Fibroblast of peridontal ligament (primary cell): ENCODE measurements around the gene ACACA.

Experiments
- DNase-seq: peaks from one replicate; pipeline ENCODE4 v3.0.0-alpha.2; 2010; ENCODE audit errors: extremely low read depth

The ACACA gene

DNA sequence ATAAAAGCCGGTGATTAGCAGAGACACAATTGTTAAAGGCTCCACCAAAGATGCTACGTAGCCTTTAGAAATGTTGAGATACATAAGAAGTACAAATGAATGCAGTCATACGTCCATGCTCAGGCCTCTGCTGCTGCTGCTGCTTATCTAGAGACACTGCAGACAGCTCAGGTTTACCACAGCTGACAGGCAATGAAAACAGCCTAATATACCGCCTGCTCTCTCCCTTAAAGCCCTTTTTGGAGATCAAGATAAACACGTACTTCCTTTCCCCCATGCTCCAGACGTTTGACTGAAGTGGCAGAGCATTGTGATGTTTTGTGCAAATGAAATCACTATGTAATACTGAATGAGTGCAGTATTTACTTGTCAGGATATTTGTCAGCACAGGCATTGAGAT is 272.6 kb downstream of the ACACA start:
- no peak for DNase-seq

DNA sequence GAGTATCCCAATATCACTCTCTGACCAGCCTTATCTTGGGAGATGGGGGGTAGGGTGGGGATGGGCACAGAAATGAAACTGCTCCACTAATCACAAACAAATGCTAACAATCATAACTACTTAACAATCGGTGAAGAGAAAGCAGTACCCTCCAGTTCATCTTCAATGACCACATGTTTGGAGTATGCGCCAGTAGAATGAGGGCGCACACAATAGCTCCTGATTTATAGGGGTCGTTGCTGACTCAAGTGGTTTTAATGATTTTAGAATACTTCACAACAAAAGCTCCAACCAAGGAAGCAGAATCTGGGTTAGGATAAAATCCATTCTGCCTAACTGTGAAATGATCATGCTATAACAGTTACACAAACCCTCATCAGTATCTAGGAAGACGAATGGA is 273.5 kb downstream of the ACACA start:
- DNase-seq: no peak

DNA sequence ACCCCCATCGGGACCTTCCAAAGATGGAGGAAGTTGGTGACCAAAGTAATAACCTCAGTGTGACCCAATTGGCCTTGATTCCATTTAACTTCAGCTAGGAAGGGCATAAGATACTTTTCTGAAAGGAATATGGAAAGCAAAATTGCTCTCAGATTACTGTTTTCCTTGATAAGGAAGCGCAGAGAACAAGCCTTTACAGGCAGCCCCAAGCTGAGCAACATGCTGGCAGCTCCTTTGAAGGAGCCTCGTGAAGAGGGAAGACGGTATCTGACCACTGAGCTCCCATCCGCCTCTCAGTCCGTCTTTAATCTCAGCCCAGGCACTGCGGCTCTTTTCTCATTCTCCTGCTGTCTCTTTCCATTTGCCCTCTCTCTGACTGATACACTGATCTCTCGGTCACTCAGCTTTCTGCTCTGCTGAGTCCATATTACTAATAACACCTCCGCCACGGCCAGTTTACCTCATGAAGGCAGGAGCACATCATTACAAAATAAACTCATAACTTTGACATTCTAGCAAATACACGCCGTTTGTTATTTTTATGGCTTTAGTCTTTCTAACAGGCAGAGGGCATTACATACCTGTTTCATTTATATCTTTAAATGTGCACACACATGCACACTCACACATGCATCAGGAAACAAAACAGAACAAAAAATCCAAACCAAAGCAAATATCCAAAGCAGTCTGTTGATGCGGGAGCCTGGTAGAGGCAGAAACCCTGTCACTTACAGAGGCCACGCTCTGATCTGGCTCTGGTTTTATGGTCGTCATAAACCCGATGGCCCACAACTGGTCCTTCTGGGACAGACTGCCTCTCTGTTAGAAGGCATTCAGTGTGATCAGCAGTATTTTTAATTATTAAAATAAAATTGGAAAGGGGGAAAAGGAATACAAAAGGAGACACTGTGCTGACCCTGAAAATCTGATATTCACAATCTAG is 274.7 kb downstream of the ACACA start:
- DNase-seq: no peak

DNA sequence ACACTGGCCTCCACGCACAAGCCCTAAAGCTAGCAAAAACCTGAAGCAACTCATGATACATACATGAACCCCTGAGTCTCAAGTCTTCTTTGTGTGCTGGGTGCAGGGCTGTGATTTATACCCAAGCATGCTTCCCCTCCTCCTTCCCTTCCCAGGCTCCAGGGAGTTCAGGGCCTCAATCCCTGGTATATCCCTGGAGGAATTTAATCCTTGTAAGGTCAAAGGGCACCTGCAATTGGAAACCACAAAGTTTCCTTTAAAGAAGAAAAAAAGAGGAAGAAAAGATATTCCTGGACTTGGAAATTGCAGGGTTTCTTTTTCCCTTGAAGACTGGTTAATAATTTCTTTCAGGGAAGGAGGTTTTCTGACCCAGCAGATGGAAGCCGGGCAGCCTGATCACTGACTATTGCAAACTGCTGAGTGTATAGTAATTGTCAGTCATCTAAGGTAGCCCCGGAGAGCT is 275.6 kb downstream of the ACACA start:
- peak; percentile 14 for DNase-seq

DNA sequence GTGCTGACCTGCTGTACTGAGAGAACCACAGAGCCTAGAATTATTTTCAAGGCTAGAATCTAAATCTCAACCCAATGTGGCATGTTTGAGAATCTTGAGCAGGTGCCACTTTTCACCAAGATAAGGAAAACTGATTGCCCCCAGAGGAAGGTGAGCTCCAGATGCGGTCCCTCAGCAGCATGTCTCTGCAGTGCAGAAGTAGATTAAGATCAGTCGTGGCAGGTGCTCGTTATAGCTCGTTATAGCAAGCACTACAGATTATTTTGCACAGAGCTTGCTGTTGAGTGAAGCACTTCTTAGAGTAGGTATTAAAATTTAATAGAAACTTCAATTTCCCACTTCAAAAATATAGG is 281.8 kb downstream of the ACACA start:
- DNase-seq: no peak

DNA sequence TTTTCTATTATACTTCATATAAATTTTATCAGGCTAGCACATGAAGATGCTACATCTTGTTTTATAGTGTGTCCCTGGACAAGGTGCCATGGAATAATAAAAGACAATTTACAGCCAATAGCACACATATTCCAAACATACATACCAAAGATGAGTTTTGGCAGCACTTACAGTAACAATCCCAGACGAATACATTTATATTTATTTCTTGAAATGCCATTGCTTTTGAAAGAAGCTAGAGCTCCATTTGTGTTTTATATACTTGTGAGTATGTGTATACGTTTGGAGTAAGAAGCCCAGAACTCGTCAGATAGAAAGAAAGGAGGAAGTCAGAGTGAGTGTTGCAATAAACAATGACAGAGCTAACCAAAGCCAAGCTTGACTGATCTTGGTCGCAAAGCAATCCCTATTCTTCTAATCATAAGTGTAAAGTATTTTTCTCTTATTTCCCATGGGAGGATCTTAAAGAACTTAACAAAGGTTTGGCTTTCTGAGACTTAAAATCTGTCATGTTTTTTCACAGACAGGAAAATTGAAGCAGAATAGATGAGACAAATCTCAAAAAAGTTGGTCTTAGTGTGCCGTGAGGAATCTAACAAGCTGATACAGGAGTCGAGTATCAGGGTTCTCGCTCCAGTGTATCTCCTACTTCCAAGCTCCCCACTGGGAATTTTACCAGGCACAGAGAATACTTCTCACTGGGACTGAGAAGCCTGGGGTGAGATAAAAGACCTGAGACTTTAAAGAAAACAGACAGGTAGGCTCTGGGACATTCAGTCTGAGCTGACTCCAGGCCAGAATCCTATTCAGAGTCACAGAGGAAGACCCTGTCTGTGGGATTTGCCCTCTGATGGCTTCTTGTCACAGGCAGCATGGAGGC is 282.5 kb downstream of the ACACA start:
- DNase-seq: peak; percentile 20

DNA sequence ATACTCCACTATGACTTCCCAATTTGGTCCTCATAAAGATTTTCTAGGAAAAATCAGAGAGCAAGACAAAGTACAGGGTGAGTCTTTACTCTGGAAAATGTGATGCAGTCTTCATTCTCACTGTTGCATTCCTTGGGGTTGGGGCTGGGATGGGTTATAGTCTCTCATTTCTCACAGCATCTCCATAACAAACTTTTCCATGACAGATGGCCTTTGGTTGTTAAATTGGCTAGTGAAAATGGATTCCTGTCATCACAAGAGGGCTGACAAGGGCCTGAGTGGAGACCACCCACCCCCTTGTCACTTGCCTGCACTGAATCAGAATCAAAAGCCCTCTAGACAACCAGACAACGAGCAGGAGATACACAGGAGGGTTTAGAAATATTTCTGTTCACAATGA is 283.2 kb downstream of the ACACA start:
- DNase-seq: no peak

DNA sequence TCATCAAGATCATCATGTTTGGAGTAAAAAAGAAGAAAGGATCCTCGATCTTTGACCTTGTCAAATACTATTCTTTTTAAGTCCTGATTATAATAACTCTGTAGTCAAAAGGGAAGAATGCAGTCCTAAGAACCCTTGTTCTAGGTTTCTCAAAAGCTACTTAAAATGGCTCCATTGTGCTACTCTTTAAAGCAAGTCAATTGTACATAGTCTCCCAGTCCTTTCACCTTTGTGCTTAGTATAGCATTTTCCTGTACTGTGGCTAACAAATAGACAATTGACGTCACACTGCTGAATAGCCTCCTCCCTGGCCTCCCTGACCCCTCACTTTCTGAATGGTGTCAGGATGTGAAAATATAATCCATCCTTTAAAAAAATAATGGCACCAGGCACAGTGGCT is 285.0 kb downstream of the ACACA start:
- no peak for DNase-seq

DNA sequence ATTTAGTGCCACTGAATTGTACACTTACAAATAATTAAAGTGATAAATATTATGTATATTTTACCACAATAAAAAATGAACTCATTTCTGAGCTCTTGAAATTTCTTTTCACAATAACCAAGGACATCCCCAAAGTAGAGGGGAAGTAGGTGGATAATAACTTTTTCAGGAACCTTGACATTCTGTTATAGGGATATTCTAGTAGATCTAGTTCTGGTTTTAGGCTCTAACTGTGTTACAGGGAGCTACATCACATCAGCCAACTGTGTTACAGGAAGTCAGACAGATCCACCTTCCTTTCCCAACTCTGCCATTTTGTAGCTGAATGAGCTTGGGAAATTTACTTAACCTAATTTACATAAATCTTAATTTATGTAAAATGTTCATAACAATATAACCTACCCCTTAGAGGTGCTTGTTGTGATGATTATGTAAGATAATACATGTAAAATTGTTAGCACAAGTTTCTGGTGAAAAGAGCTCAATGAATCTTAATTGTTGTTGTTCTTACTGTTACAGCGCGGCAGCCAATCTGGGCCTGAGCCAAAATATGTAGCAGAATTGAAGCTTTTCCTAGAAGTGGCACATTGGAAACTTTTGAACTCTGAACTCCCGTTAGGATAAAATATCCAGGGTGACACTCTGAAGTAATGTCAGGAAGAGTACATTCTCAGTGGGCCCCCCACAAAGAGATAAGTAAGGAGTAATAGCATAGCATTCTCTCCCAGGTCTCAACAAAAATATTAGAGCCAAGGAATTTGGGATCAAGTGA is 288.1 kb downstream of the ACACA start:
- DNase-seq: no peak

DNA sequence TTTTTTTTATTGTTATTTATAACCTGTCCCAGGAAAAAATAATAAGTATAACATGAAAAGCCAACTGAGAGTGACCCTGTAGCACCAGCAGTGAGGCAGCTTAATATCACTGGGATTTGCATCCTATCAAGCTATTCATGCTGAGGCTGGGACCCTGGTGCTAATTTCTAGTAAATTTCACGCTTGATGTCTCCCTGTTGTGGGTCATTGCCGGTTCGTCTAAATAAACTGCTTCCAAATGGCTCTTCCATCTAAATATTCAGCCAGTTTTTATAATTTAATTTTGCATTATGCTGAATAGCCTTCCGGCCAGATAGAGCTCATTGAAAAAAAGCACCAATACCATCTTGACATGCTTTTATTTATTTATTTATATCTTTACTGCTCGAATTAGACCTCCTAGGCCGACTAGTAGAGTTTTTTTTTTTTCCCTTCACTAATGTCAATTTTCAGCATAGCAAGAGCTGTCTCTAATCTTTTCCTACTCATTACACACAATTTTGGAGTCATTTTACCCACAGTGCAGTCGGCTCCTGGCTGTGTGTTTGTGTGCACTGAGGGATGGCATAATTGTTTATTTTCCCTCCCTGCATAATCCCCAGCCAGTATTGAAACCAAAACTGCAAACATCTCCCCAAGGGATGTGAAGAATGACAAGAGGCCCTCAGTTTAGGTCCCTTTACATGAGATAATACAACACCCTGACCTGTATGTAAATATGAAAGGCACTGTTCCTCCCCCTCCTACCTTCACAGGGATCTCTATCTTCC is 289.1 kb downstream of the ACACA start:
- DNase-seq: peak; percentile 21

DNA sequence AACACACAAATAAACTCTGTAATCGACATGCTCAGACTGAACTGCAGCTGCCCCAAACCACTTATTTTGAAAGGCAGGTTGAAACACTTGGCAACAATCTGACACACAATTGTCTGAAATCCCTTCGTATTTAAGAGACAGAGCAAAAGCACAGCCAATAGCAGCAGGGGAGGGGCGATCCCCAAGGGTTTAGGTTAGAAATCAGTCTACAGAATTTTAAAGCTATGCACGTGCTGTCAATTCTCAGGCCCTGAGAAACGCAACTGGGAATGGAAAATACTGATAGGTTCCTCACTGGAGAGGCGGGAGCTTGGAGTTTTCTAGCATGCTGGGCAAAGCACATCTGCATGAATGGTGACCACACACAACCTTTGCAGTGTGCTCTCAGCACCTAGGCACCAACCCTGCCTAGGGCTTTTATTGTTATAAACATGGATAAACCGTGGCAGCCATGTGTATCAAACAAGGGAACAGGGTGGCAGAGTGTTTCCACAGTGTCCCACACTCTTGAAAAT is 289.9 kb downstream of the ACACA start:
- DNase-seq: no peak

DNA sequence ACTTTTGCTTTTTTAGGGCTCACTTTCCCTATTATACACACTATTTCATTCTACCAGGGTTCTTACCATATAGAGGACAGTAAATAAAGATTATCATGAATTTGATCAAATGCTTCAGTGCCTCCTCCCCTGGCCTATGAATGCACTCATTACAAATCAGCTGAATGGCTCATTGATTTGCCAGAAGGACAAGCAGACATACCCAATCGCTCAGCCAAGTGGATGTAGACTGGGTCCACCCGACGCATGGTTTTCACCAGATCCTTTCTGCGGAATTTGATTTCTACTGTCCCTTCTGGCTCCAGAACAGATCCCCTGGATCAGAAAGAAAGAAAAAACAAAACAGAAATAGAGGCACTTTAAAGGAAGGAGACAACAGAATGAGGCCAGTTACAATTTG is 295.3 kb downstream of the ACACA start:
- no peak for DNase-seq

DNA sequence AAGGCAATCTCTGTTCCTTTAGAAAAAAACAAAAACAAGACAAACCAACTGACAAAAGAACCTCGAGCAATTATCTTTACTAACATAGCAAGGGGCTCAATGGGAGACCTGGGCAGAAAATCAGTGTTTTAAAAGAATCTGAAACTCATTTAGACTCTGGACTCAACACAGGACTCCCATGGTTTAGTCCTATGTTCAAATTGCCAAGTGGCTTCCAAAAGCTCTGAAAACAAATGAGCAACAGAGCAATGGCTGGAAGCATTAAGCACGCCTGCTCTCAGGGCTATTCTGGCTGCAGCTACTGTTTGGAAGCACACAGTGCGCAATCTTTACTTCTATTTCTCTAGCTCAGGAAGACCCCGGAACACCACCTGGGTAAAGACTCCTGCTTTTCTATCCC is 295.9 kb downstream of the ACACA start:
- DNase-seq: no peak

DNA sequence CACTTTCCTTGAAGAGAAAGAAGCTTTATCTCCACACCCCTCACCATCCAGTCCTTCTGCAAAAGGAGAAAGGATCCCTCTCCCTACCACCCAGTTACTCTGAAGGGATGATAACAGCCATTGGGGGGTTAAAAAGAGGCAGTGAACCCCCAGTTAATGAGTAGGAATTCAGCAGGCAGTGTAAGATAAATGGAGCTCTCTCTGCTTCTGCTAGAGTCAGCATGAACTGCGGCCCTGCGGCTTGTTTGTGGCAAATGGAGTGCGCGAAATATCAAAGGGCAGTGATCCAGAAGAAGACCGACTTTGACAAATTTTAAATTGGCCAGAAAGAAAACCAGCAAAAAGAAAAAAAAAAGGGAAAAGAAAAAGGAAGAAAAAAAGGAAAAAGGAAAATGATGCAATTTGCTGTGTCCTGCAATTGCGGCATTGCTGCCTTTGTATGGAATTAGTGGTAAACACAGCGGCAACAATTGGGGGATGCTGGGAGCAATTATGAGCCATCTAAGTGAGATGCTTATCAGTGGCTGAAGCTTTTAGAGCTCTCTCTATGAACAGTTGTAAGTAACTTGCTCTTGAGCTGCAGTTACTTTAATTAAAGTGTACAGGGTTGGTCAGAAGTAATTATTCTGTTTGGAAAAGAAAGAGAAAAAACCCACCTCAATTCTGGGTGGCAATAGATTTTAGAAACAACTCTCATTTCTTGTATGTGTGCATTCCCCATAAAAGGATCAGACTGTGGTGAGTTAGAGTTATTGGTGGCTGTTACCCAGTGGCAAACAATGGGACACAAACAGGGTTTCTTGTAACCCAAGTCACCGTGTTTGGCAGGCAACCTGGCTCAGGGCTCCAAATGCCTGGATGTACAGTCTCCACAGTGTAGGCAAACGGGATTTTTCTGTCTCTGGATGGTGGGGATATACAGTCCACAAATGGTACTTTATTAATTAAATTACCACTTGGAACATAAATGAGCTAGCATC is 296.6 kb downstream of the ACACA start:
- no peak for DNase-seq

DNA sequence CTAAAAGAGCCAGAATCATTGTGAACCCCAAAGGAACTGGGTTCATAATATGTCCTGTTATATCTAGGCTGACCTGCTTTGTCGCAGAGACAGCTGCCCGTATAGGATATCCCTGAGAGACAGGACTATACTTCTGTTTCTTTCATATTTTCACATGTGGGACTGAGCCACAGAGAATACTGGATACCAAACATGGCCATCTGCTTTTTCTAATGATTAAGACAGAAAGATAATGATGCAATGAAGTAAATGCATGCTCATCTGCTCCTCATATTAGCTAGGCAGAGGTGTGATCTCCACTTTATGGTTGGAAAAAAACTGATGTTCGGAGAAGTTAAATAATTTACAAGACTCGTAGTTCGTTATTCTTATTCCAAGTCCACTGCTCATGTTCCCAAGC is 297.5 kb downstream of the ACACA start:
- no peak for DNase-seq

DNA sequence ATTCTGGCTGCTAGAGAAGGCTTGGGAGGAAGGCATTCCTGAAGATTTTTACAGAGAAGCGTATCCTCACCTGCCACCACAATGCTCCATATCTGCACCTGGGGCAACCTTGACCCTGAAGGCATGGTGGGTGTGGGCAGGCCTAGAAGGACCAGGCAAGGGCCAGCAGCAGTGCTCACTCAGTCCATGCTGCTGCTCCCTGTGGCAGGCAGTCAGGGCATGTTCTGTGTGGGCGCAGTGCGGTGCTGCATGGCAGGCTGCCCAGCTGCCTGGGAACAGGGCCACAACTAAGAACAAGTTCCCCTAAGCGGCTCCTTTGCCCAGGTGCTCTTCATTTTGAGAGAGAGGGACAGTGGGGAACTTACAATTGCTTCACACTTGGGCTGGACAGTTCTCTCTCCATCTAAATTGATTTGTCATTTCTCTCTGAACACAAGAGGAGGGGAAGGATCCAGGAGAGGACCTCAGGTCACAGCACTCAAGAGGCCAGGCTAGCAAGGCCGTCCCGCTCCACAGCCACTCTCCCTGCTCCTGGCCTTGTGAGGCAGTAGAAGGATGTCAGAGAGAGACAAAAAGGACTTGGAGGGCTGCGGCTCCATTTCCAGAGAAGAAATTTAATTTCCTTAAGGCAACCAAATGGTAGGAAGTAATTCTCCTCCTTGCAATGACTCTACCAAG is 299.1 kb downstream of the ACACA start:
- peak; percentile 19 for DNase-seq

DNA sequence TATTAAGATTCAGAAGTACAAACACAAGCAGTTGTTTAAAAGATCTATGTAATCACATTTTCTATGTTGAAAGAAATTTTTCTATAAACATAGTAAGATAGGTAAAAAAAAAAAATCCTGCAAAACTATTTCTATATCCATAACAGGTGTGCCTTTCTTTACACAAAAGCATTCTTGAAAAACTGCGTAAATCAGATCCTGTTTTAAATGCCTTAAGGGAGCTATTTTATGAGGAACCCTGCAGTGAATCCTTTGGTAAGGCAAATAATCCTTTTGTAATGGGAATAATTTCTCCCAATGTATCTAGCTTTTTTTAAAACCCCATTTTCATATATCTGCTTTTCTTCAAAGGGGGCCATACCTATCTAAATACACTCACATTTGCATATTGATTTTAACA is 300.6 kb downstream of the ACACA start:
- no peak for DNase-seq

DNA sequence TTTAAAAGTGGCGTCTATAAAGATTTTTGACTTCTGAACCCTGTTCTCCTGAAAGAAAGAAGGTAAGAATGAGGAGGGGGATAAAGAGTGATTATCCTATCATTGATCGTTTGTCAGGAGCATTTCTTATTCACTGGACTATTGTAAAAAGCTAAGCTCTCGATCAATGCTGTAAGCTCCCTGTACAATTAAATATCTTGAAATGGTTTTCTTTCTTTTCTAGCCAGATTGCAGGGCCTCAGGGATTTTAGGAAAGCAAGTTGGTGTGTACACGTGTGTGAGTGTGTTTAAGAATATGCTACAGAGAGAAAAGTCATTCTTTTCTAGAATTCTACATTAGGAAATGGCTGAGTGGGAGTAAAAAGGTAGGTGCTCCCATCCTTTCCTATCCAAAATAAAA is 303.4 kb downstream of the ACACA start:
- DNase-seq: no peak

DNA sequence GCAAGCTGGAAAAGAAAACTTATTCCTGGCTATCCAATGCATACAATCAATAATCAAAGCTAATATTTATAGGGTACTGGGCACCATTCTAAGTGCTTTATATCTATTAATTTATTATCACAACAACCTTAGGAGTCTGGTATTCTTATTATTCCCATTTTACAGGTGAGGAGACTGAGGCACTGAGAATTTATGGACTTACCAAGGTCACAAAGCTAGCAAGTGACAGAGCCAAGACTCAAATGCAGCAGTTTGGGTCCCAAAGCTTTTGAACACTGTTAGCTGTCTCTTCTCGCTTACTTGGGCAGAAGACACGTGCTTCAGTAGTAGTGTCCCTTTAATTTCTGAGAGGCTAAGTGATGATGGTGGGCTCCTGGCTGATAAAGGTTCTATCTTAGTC is 305.3 kb downstream of the ACACA start:
- no peak for DNase-seq
